OCI-LY1 (cell line): ENCODE data around the gene OR51M1.

Experiments
- EZH2 ChIP-seq: fragments of 200-600 bp; sonication (generic), shearing (Covaris generic); IDR thresholded peaks from 2 replicates; pipeline ENCODE4 v1.8.0; 2017; ENCODE audit warnings: borderline replicate concordance, mixed run types, mild to moderate bottlenecking, antibody characterized with exemption, low read length, moderate library complexity, mixed read lengths
- TF ChIP-seq, protein P1 (sequence below): fragments of 200-600 bp; sonication (generic), shearing (Covaris generic); IDR thresholded peaks from 2 replicates; pipeline ENCODE4 v1.5.1; 2017; ENCODE audit warnings: mild to moderate bottlenecking, antibody characterized with exemption, low read length, moderate library complexity, mixed read lengths

GRCh38 chr11:5367448-5368074 is 16.1 kb upstream of the OR51M1 start:
- TF ChIP-seq, protein P1, sequence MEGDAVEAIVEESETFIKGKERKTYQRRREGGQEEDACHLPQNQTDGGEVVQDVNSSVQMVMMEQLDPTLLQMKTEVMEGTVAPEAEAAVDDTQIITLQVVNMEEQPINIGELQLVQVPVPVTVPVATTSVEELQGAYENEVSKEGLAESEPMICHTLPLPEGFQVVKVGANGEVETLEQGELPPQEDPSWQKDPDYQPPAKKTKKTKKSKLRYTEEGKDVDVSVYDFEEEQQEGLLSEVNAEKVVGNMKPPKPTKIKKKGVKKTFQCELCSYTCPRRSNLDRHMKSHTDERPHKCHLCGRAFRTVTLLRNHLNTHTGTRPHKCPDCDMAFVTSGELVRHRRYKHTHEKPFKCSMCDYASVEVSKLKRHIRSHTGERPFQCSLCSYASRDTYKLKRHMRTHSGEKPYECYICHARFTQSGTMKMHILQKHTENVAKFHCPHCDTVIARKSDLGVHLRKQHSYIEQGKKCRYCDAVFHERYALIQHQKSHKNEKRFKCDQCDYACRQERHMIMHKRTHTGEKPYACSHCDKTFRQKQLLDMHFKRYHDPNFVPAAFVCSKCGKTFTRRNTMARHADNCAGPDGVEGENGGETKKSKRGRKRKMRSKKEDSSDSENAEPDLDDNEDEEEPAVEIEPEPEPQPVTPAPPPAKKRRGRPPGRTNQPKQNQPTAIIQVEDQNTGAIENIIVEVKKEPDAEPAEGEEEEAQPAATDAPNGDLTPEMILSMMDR, result no peak
- no peak for TF ChIP-seq EZH2
